ENCODE results near the gene CYB561A3.

Gene CYB561A3

DNA sequence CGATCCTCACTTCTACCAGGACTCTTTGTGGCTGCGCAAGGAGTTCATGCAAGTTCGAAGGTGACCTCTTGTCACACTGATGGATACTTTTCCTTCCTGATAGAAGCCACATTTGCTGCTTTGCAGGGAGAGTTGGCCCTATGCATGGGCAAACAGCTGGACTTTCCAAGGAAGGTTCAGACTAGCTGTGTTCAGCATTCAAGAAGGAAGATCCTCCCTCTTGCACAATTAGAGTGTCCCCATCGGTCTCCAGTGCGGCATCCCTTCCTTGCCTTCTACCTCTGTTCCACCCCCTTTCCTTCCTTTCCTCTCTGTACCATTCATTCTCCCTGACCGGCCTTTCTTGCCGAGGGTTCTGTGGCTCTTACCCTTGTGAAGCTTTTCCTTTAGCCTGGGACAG lies 7.0 kb upstream of the CYB561A3 start:
- DNase-seq, result no peak

DNA sequence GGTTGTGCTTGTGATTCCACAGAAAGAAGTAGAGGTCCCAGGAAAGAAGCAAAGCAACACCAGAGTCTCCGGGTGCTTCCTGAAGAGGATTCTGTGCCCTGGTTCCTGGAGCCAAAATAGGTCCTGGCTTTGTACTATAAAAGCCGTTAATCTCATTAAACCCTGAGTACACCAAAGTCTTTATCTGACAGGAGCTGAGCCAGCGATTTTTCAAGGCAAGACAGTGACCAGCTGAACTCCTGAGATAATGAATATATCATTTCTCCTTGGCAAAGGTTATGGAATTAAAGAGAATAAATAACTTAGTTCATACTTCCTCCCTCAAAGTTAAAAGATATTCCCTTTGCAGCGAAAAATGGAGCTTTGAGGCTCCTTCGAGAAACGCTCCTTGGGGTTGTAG lies 5.7 kb upstream of the CYB561A3 start:
- no peak for DNase-seq

GRCh38 chr11:61364012-61364675 lies 2.5 kb upstream of the CYB561A3 start:
- no peak for DNase-seq

DNA sequence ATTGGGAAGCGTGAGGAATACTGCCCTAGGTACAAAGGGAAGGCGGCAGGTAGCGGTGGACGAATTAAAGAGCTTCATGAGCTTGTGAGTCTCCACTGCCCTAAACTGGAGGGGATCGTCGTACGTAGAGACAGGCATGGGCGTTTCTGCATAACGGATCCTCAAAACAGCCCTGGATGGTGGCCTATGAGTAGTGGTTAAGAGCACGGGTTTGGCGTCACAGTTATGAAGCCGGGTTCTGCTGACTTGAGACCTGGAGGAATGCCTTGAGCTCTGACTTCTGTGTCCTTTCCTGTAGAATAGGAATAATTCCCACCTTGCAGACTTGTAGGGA lies 827 bp upstream of the CYB561A3 start:
- no peak for DNase-seq

DNA sequence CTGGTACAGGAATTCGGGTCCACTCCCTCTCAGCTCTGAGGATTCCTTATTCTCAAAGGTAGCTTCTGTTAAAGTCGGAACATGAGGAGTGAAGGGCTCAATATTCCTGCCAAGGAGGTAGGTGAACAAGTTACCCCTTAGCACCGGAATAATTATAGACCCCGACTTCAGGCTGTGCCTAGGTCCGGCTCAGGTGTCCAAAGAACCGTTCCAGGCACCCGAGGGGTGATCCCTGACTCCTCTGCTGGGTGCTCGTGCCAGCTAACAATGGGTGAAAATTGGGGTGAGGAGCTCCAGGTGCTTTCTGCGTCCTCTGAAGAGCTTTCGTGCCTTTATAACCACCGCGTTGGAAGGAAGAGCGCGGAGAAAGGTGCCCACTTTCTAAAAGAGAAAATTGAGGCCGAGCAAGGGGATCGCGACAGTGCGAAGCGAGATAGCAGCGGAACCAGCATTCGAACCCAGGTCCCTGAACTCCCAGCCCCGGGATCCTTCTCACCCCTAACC lies 393 bp downstream of the CYB561A3 start:
- DNase-seq, result no peak

DNA sequence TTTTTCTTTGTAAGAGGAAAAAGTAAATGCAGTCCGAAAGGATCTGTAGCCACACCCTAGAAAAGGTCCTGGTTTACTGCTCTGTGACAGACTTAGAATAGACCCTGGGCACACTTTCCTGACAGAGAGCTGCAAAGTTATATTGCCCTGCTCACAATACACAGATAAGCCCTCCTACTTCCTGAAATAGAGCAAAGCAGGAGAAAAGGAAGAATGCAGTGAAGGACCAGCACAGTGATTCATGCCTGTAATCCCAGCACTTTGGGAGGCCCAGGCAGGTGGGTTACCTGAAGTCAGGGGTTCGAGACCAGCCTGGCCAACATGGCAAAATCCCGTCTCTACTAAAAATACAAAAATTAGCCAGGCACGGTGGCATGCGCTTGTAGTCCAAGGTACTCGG lies 2.2 kb downstream of the CYB561A3 start:
- no peak for DNase-seq

DNA sequence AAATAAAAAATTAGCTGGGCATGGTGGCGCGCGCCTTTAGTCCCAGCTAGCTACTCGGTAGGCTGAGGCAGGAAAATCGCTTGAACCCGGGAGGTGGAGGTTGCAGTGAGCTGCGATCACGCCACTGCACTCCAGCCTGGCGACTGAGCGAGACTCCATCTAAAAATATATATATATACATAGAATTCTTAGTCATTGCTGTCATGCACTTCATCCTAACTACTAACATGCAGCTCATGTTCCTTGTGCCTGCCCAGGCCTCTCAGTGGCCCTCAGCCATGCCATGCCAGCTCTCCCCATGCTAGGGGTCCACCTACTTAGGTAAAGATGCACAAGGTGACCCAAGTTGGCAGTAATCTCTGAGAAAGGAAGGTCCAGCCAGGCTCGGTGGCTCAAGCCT lies 3.1 kb downstream of the CYB561A3 start:
- DNase-seq, result no peak

- no peak for DNase-seq
Observed at GRCh38 chr11:61357894-61358239, 3.8 kb downstream of the CYB561A3 start.

DNA sequence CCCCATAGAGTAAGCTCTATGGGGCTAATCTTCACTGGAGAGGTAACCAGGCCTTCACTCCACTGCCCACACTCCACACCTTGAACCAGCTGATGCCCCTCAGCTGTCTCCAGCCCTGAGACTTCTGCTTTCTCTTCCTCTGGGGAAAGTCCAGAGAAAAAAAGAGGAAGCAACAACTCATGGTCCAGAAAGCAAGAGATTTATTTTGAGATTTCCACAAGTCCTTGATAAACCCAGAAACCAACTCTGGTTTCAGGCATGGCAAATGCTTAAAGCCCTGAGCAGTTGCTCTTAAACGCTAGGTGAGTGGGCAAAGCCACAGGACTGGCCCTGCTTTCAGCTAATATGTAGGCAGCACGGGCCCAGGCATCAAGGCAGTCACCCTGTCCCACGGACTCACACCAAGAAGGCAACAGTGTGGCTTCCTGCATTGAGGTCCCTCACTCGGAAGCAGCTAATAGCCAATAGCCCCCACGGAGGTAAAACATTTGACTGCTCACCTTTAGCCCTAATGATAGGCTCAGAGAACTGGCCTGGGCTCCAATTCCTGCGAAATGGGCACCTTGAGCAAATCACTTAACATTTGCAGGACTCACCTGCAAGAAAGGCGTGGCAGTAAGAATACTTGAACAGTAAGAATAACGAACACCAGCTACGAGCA lies 4.3 kb downstream of the CYB561A3 start:
- no peak for DNase-seq

DNA sequence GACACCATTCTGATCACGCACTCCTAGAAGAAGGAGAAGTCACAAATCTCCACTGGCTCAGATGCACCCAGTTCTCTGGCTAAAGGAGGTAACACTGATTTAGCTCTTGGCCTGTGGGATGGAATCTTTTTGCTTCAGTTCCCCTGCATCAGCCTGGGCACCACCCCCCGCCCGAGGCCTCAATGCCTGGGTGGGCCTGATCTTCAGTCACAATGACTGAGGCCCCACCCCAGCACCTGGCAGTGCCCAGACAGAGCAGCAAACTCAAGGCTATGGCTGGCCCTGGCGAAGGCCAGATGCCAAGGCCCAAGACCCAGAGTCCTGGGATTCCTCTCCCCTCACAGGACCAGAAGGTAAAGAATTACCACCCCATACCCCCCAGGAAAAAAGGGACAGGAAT lies 5.0 kb downstream of the CYB561A3 start:
- DNase-seq, result no peak

- DNase-seq, result no peak
Observed at GRCh38 chr11:61354208-61354607, 7.5 kb downstream of the CYB561A3 start.

GRCh38 chr11:61353131-61354067 lies 8.3 kb downstream of the CYB561A3 start:
- DNase-seq, result no peak

GRCh38 chr11:61352038-61352437 lies 9.6 kb downstream of the CYB561A3 start:
- DNase-seq, result no peak

- no peak for DNase-seq
Observed at GRCh38 chr11:61350803-61351202, 10.9 kb downstream of the CYB561A3 start.

GRCh38 chr11:61350336-61350735 lies 11.3 kb downstream of the CYB561A3 start:
- no peak for DNase-seq

GRCh38 chr11:61349916-61350315 lies 11.8 kb downstream of the CYB561A3 start:
- no peak for DNase-seq

- no peak for DNase-seq
Observed at GRCh38 chr11:61349189-61349751, 12.4 kb downstream of the CYB561A3 start.

DNA sequence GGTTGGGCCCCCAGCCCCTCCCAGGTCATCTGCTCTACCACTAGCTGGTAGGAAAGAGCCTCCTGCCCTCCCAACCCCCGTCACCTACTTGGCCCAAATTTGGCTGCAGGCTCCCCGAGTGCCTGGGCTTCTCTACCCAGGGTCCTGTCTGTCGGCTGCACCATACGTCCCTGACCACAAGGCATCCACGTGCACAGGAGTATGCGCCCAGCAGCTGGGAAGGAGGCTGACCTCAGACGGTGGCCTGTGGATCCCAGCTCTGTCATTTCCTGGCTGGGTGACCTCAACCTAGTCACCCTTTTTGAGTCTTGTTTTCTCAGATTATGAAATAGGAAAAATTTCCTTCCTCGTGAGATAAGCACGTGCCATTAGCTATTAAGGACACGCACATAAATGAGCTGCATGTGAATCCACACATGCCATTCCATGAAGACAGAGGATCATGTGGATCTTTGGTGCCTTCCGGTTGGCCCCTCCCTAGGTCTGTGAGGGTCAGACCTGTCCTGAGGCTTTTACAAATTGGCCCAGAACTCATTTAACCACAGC lies 13.7 kb downstream of the CYB561A3 start:
- DNase-seq, result no peak

DNA sequence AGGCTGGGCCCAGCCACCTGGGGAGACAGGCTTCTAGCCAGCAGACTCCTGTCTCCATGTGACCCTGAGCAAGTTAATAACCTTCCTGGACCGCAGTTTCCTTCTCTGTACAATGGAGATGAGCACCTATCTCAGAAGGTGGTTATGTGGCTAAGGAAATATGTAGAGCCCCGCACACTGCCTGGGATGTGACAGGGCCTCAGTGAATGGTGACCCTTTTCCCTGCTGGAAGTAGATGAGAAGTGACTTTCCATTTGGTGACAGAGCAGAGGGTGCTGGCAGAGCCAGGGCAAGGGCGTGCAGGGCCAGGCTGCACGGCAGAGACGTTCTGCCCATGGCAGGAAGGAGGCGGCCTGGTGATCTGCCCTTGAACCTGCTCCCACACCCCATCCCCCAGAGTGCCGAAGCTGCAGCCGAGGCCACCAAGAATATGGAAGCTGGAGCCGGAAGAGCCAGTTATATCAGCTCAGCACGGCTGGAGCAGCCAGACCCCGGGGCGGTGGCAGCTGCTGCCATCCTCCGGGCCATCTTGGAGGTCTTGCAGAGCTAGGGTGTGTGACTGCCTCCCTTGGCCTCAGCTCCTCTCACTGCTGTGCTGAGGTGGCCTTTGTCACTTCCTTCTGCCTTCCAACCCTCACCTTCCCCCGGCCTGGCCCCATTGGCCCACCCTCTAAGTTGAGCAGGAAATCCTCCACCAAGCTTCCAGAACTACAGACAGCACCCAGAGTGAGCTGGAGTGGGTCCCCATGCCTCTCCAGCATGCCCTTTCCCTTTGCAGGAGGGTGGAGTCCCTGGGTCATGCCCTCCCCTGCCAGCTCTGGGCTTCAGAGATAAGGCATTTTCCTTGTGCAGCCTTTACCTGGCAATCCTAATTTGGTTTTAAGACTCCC lies 15.5 kb downstream of the CYB561A3 start:
- DNase-seq, result no peak

- DNase-seq, result no peak
Observed at GRCh38 chr11:61345170-61345610, 16.5 kb downstream of the CYB561A3 start.

DNA sequence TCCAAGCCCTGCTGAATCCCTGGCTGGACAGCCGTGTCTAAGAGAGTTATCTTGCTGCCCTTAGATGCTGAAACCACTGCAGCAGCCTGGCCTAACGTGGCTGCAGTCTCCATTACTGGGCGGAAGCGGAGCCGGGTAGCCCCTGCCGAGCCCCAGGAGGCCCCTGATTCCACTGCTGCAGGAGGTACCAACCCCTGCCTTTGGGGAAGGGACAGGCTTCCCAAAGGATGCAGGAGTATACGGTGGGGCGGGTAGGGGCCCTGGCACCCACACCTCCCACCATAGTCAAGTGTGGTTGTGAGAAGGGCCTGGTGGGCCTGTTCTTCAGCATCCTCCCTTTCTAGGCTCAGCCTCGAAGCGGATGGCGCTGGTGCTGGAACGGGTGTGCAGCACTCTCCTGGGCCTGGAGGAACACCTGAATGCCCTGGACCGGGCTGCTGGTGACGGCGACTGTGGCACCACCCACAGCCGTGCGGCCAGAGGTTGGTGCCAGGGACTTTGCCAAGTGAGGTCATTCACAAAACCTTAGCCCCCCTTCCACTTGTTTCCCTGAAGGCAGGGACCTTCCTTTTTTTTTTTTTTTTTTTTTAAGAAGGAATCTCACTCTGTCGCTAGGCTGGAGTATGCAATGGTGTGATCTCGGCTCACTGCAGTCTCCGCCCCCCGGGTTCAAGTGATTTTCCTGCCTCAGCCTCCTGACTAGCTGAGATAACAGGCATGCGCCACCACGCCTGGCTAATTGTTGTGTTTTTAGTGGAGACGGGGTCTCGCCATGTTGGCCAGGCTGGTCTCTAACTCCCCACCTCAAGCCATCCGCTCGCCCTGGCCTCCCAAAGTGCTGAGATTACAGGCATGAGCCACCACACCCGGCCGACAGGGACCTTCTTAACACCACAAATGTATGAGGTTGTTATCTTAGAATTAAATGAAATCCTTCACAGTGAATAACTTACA lies 17.6 kb downstream of the CYB561A3 start:
- no peak for DNase-seq
